Measurements from ENCODE around the gene KLK6. TPM values are rescaled to one million over a fixed set of nuclear protein-coding genes. Genes with fewer than 3 reads are reported as not detected.

KLK6 gene
- total RNA-seq (2014; rRNA removed) = not detected in 2 replicates
- not detected for polyA plus RNA-seq (2012)

- DNase-seq (ENCODE audit: low read depth) = no peak
Observed at GRCh38 chr19:50969413-50969760, at the start of gene KLK6. KLK6 (minus strand) TSS chr19:50969591; CDS start chr19:50968104, 1,487 bp downstream.

- DNase-seq (ENCODE audit: low read depth) = no peak
Observed at GRCh38 chr19:51018745-51019543, 49.6 kb upstream of the KLK6 start.

GRCh38 chr19:51016798-51017683, 47.6 kb upstream of the KLK6 start:
- DNase-seq (ENCODE audit: low read depth) = peak; percentile 20

- DNase-seq (ENCODE audit: low read depth) = no peak
Observed at GRCh38 chr19:51015691-51016267, 46.4 kb upstream of the KLK6 start.

GRCh38 chr19:51014242-51014641, 44.9 kb upstream of the KLK6 start:
- DNase-seq (ENCODE audit: low read depth) = no peak

GRCh38 chr19:51012661-51013190, 43.3 kb upstream of the KLK6 start:
- no peak for DNase-seq (ENCODE audit: low read depth)

GRCh38 chr19:51010066-51010795, 40.8 kb upstream of the KLK6 start:
- no peak for DNase-seq (ENCODE audit: low read depth)

GRCh38 chr19:51009061-51009891, 39.9 kb upstream of the KLK6 start:
- no peak for DNase-seq (ENCODE audit: low read depth)

- DNase-seq (ENCODE audit: low read depth) = no peak
Observed at GRCh38 chr19:51007488-51007887, 38.1 kb upstream of the KLK6 start.

GRCh38 chr19:51006406-51006805, 37.0 kb upstream of the KLK6 start:
- DNase-seq (ENCODE audit: low read depth) = no peak

GRCh38 chr19:51005248-51005647, 35.9 kb upstream of the KLK6 start:
- DNase-seq (ENCODE audit: low read depth) = no peak

GRCh38 chr19:51003316-51003715, 33.9 kb upstream of the KLK6 start:
- DNase-seq (ENCODE audit: low read depth) = no peak

GRCh38 chr19:51002542-51003311, 33.3 kb upstream of the KLK6 start:
- peak; percentile 2 for DNase-seq (ENCODE audit: low read depth)

- DNase-seq (ENCODE audit: low read depth) = no peak
Observed at GRCh38 chr19:51002089-51002532, 32.7 kb upstream of the KLK6 start.

GRCh38 chr19:51001515-51001914, 32.1 kb upstream of the KLK6 start, which contains the start of gene KLK8:
KLK8 (minus strand) TSS chr19:51001604; CDS start chr19:51001167, 437 bp downstream.
- no peak for DNase-seq (ENCODE audit: low read depth)

- no peak for DNase-seq (ENCODE audit: low read depth)
Observed at GRCh38 chr19:51000981-51001380, 31.6 kb upstream of the KLK6 start.

GRCh38 chr19:51000426-51000825, 31.0 kb upstream of the KLK6 start:
- no peak for DNase-seq (ENCODE audit: low read depth)

- no peak for DNase-seq (ENCODE audit: low read depth)
Observed at GRCh38 chr19:50998686-50999085, 29.3 kb upstream of the KLK6 start.

- no peak for DNase-seq (ENCODE audit: low read depth)
Observed at GRCh38 chr19:50998061-50998460, 28.7 kb upstream of the KLK6 start.
